H9 (cell line): Measurements from ENCODE around the gene IGSF5. TPM values are rescaled to one million over a fixed set of nuclear protein-coding genes. Genes with fewer than 3 reads are reported as not detected.
"Not testable (repeated sequence)": the region's sequence is repeated elsewhere in the genome, so short reads cannot be mapped to it uniquely, and the experiment has no call there.

Source experiments
- DNase-seq: peaks from one replicate; pipeline ENCODE4 v3.0.0-alpha.2; 2017
- H2AFZ ChIP-seq: one replicate; pipeline ENCODE4 v1.6.1; 2013; ENCODE audit warnings: mild to moderate bottlenecking, low read length, control low read depth, moderate library complexity
- H2AK5ac ChIP-seq: 2 replicates; pipeline ENCODE4 v1.6.1; 2013; ENCODE audit warnings: low read length, control low read depth, mixed read lengths; ENCODE audit not compliant: insufficient read length
- H2BK120ac ChIP-seq: one replicate; pipeline ENCODE4 v1.6.1; 2013; ENCODE audit warnings: low read depth, mild to moderate bottlenecking, low read length, control low read depth, inconsistent platforms; ENCODE audit not compliant: poor library complexity, severe bottlenecking
- H2BK12ac ChIP-seq: 2 replicates; pipeline ENCODE4 v1.6.1; 2013; ENCODE audit warnings: low read length, control low read depth, mixed read lengths, low read depth; ENCODE audit not compliant: insufficient read length
- H2BK15ac ChIP-seq: 2 replicates; pipeline ENCODE4 v1.6.1; 2013; ENCODE audit warnings: low read depth, low read length, control low read depth
- H2BK20ac ChIP-seq: one replicate; pipeline ENCODE4 v1.6.1; 2013; ENCODE audit warnings: low read depth, mild to moderate bottlenecking, low read length, control low read depth, inconsistent platforms; ENCODE audit not compliant: poor library complexity, severe bottlenecking
- H2BK5ac ChIP-seq: 2 replicates; pipeline ENCODE4 v1.6.1; 2013; ENCODE audit warnings: low read length, control low read depth, mixed read lengths; ENCODE audit not compliant: insufficient read length
- H3K14ac ChIP-seq: 2 replicates; pipeline ENCODE4 v1.6.1; 2013; ENCODE audit warnings: low read length, control low read depth; ENCODE audit not compliant: insufficient read depth
- H3K18ac ChIP-seq: 2 replicates; pipeline ENCODE4 v1.6.1; 2013; ENCODE audit warnings: low read depth, mild to moderate bottlenecking, mixed read lengths, low read length, control low read depth; ENCODE audit not compliant: insufficient read length
- H3K23ac ChIP-seq: 2 replicates; pipeline ENCODE4 v1.6.1; 2013; ENCODE audit warnings: low read length, control low read depth, mixed read lengths, low read depth; ENCODE audit not compliant: insufficient read length
- H3K23me2 ChIP-seq: 2 replicates; pipeline ENCODE4 v1.6.1; 2013; ENCODE audit warnings: low read depth, mild to moderate bottlenecking, mixed read lengths, low read length, control low read depth; ENCODE audit not compliant: insufficient read length, poor library complexity, severe bottlenecking
- H3K27ac ChIP-seq: 2 replicates; pipeline ENCODE4 v1.5.1; 2013; ENCODE audit warnings: low read length, control low read depth, mixed read lengths, low read depth; ENCODE audit not compliant: insufficient read length
- H3K27me3 ChIP-seq: 2 replicates; pipeline ENCODE4 v1.6.1; 2013; ENCODE audit warnings: low read length, control low read depth, inconsistent platforms; ENCODE audit not compliant: insufficient read depth
- H3K4ac ChIP-seq: 2 replicates; pipeline ENCODE4 v1.6.1; 2013; ENCODE audit warnings: low read depth, mild to moderate bottlenecking, control low read depth, inconsistent platforms, low read length, moderate library complexity
- H3K4me1 ChIP-seq: 2 replicates; pipeline ENCODE4 v1.6.1; 2013; ENCODE audit warnings: low read length, control low read depth, inconsistent platforms; ENCODE audit not compliant: insufficient read depth
- H3K4me2 ChIP-seq: 2 replicates; pipeline ENCODE4 v1.6.1; 2013; ENCODE audit warnings: low read length, control low read depth, mixed read lengths; ENCODE audit not compliant: insufficient read length, insufficient read depth
- H3K56ac ChIP-seq: 2 replicates; pipeline ENCODE4 v1.6.1; 2013; ENCODE audit warnings: low read depth, mild to moderate bottlenecking, mixed read lengths, low read length, control low read depth; ENCODE audit not compliant: insufficient read length
- H3K79me1 ChIP-seq: 2 replicates; pipeline ENCODE4 v1.6.1; 2013; ENCODE audit warnings: low read depth, mild to moderate bottlenecking, moderate library complexity, low read length, control low read depth, inconsistent platforms; ENCODE audit not compliant: insufficient read depth, poor library complexity, severe bottlenecking
- H3K79me2 ChIP-seq: 2 replicates; pipeline ENCODE4 v1.6.1; 2013; ENCODE audit warnings: low read length, control low read depth, inconsistent platforms; ENCODE audit not compliant: insufficient read depth
- H3K9ac ChIP-seq: 2 replicates; pipeline ENCODE4 v1.6.1; 2013; ENCODE audit warnings: low read length, control low read depth, mixed read lengths; ENCODE audit not compliant: insufficient read length; ENCODE audit errors: extremely low read depth
- H3K9me3 ChIP-seq: one replicate; pipeline ENCODE4 v1.6.1; 2013; ENCODE audit warnings: low read depth, low read length, inconsistent platforms; ENCODE audit not compliant: control insufficient read depth
- H3T11ph ChIP-seq: one replicate; pipeline ENCODE4 v1.6.1; 2013; ENCODE audit warnings: mild to moderate bottlenecking, low read length, control low read depth, inconsistent platforms
- H4K20me1 ChIP-seq: one replicate; pipeline ENCODE4 v1.6.1; 2013; ENCODE audit not compliant: control insufficient read depth, insufficient read length, insufficient read depth
- H4K5ac ChIP-seq: 2 replicates; pipeline ENCODE4 v1.6.1; 2013; ENCODE audit warnings: low read depth, mild to moderate bottlenecking, mixed read lengths, low read length, control low read depth; ENCODE audit not compliant: insufficient read length
- H4K8ac ChIP-seq: replicated peaks from 2 replicates; pipeline ENCODE4 v1.6.1; 2013; ENCODE audit warnings: low read length, control low read depth, mixed read lengths, low read depth; ENCODE audit not compliant: insufficient read length
- H4K91ac ChIP-seq: 2 replicates; pipeline ENCODE4 v1.6.1; 2013; ENCODE audit warnings: low read depth, mild to moderate bottlenecking, moderate library complexity, mixed read lengths, low read length, control low read depth; ENCODE audit not compliant: insufficient read length
- H3K27ac Mint-ChIP-seq, 3 experiments: 2 replicates in 2 of 3; 3 replicates in 1 of 3; pipeline ENCODE4 v1.8.0; 2020 to 2021; ENCODE audit warnings: mixed read lengths in 3 of 3, mild to moderate bottlenecking in 1 of 3, moderate library complexity in 1 of 3
- H3K27me3 Mint-ChIP-seq: 2 replicates; pipeline ENCODE4 v1.8.0; 2021; ENCODE audit warnings: low read depth, mild to moderate bottlenecking, moderate library complexity, mixed read lengths
- H3K36me3 Mint-ChIP-seq, 3 experiments: 2 replicates in 2 of 3; 3 replicates in 1 of 3; pipeline ENCODE4 v1.8.0; 2020 to 2021; ENCODE audit warnings: low read depth in 3 of 3, mixed read lengths in 3 of 3; ENCODE audit not compliant: insufficient read depth in 1 of 3
- H3K4me1 Mint-ChIP-seq, 2 experiments: 2 replicates each; pipeline ENCODE4 v1.8.0; 2020; ENCODE audit warnings: mixed read lengths in 2 of 2
- H3K4me3 Mint-ChIP-seq, 2 experiments: 2 replicates in 1 of 2; 3 replicates in 1 of 2; pipeline ENCODE4 v1.8.0; 2020 to 2021; ENCODE audit warnings: mild to moderate bottlenecking in 2 of 2, mixed read lengths in 2 of 2, moderate library complexity in 1 of 2
- H3K9me3 Mint-ChIP-seq, 2 experiments: 2 replicates in 1 of 2; 3 replicates in 1 of 2; pipeline ENCODE4 v1.8.0; 2020; ENCODE audit warnings: mild to moderate bottlenecking in 2 of 2, mixed read lengths in 2 of 2, moderate library complexity in 1 of 2
- WGBS: extraction: QIAGEN DNeasy Blood & Tissue Kit; methylation state at CpG from one replicate; pipeline ENCODE4 v1.1.7; 2013; ENCODE audit warnings: missing lambda C conversion rate, low lambda C conversion rate, mixed read lengths; ENCODE audit not compliant: insufficient read length; ENCODE audit errors: extremely low coverage; 5-methylcytosine and 5-hydroxymethylcytosine counted together
- long read RNA-seq: library from polyadenylated mRNA; unstranded; transcript quantifications from one replicate; pipeline ENCODE4 v2.0.0, GENCODE V29; 2020
- total RNA-seq: library from RNA; stranded (reverse); gene quantifications from 2 replicates; pipeline ENCODE4 v1.2.1, GENCODE V29; 2021

The IGSF5 gene
- 1.9 and 2.1 TPM in 2 replicates for total RNA-seq
- long read RNA-seq, partial matches to known transcripts: 6 of 14 reads
- long read RNA-seq, other reads (novel, unspliced or antisense): 8 of 14 reads

- not testable (repeated sequence) for H2BK20ac ChIP-seq, H3K56ac ChIP-seq, H3K27me3 Mint-ChIP-seq, H3K79me1 ChIP-seq, H2BK5ac ChIP-seq, H3K9ac ChIP-seq, H3K27me3 ChIP-seq, H3K79me2 ChIP-seq, DNase-seq, H3K9me3 Mint-ChIP-seq, H2BK120ac ChIP-seq, H3T11ph ChIP-seq, H4K20me1 ChIP-seq, H3K4me1 ChIP-seq, H3K27ac Mint-ChIP-seq, H3K23ac ChIP-seq, H2BK12ac ChIP-seq, H2AK5ac ChIP-seq, H3K18ac ChIP-seq, H3K27ac ChIP-seq, H4K91ac ChIP-seq, H3K36me3 Mint-ChIP-seq, H3K9me3 ChIP-seq, H3K14ac ChIP-seq, H4K5ac ChIP-seq, H2AFZ ChIP-seq, H3K4me3 Mint-ChIP-seq, H3K4me2 ChIP-seq, H3K4me1 Mint-ChIP-seq, H4K8ac ChIP-seq, H3K4ac ChIP-seq, H3K23me2 ChIP-seq, H2BK15ac ChIP-seq
- no CpG with 5 or more reads among the region's 4 CpGs for WGBS
These were observed at the start of gene IGSF5 for GRCh38 chr21:39744883-39745282. Gene IGSF5, plus strand, starts transcription at chr21:39745183. Its CDS starts 327 bp downstream, at chr21:39745510.
